ENCODE data around the gene TMEM140. TPM values are rescaled to one million over a fixed set of nuclear protein-coding genes. Genes with fewer than 3 reads are reported as not detected.

TMEM140 gene
- total RNA-seq, 1 experiment from 2014 or later: 4.2 TPM

GRCh38 chr7:135197906-135198655 lies 50.2 kb downstream of the TMEM140 start:
- intact Hi-C loops (cut with micrococcal nuclease; ENCODE audit: unreplicated experiment): no loop called here
- Mint-ChIP-seq H3K27me3 (ENCODE audit: unreplicated experiment) (no peaks in the 10 kb centered on the region), H3K4me1 (ENCODE audit: low read depth, unreplicated experiment) (no peaks in the 10 kb centered on the region), H3K27ac (ENCODE audit: unreplicated experiment) (no peak overlapping the region), H3K4me3 (ENCODE audit: low read depth, unreplicated experiment) (no peak overlapping the region), H3K9me3 (ENCODE audit: low read depth, unreplicated experiment) (no peaks in the 10 kb centered on the region), H3K36me3 (ENCODE audit: insufficient read depth, unreplicated experiment) (peaks cover 15% of the 10 kb centered on the region)
- TF ChIP-seq CTCF (IDR thresholded peaks at IDR 0.05; ENCODE audit: unreplicated experiment): no peak
- BruUV-seq (replicated peaks): no TSS peak
- CTCF ChIA-PET: interaction anchor here (1.3 kb wide), 1 partner anchor 12 kb away, joined by 3 read pairs; no protein-coding TSS in a partner anchor
- no peak for DNase-seq

GRCh38 chr7:135199439-135199838 lies 51.6 kb downstream of the TMEM140 start:
- no peaks in the 10 kb centered on the region for H3K4me1 Mint-ChIP-seq (ENCODE audit: low read depth, unreplicated experiment)
- no peak for TF ChIP-seq CTCF (IDR thresholded peaks at IDR 0.05; ENCODE audit: unreplicated experiment)
- H3K27me3 Mint-ChIP-seq (ENCODE audit: unreplicated experiment): no peaks in the 10 kb centered on the region
- no peak for DNase-seq
- BruUV-seq (replicated peaks): no TSS peak
- no peak overlapping the region for H3K4me3 Mint-ChIP-seq (ENCODE audit: low read depth, unreplicated experiment)
- no peaks in the 10 kb centered on the region for H3K9me3 Mint-ChIP-seq (ENCODE audit: low read depth, unreplicated experiment)
- intact Hi-C loops (cut with micrococcal nuclease; ENCODE audit: unreplicated experiment): no loop called here
- CTCF ChIA-PET: no interaction called here
- no peak overlapping the region for H3K27ac Mint-ChIP-seq (ENCODE audit: unreplicated experiment)
- peaks cover 12% of the 10 kb centered on the region for H3K36me3 Mint-ChIP-seq (ENCODE audit: insufficient read depth, unreplicated experiment)

GRCh38 chr7:135200821-135201331 lies 53.0 kb downstream of the TMEM140 start:
- H3K27me3 Mint-ChIP-seq (ENCODE audit: unreplicated experiment): no peaks in the 10 kb centered on the region
- TF ChIP-seq CTCF (IDR thresholded peaks at IDR 0.05; ENCODE audit: unreplicated experiment): no peak
- no peak for DNase-seq
- no peak overlapping the region for H3K27ac Mint-ChIP-seq (ENCODE audit: unreplicated experiment)
- peaks cover 9% of the 10 kb centered on the region for H3K36me3 Mint-ChIP-seq (ENCODE audit: insufficient read depth, unreplicated experiment)
- no TSS peak for BruUV-seq (replicated peaks)
- no peak overlapping the region for H3K4me3 Mint-ChIP-seq (ENCODE audit: low read depth, unreplicated experiment)
- no peaks in the 10 kb centered on the region for H3K9me3 Mint-ChIP-seq (ENCODE audit: low read depth, unreplicated experiment)
- no peaks in the 10 kb centered on the region for H3K4me1 Mint-ChIP-seq (ENCODE audit: low read depth, unreplicated experiment)
- intact Hi-C loops (cut with micrococcal nuclease; ENCODE audit: unreplicated experiment): no loop called here
- CTCF ChIA-PET: no interaction called here

GRCh38 chr7:135201350-135201749 lies 53.5 kb downstream of the TMEM140 start:
- CTCF ChIA-PET: no interaction called here

More at GRCh38 chr7:135201350-135201749, 53.5 kb downstream of the TMEM140 start:
- no peaks in the 10 kb centered on the region for H3K4me1 Mint-ChIP-seq (ENCODE audit: low read depth, unreplicated experiment)
- TF ChIP-seq CTCF (IDR thresholded peaks at IDR 0.05; ENCODE audit: unreplicated experiment): no peak
- H3K27me3 Mint-ChIP-seq (ENCODE audit: unreplicated experiment): no peaks in the 10 kb centered on the region
- no peak overlapping the region for H3K27ac Mint-ChIP-seq (ENCODE audit: unreplicated experiment)
- DNase-seq: no peak
- H3K36me3 Mint-ChIP-seq (ENCODE audit: insufficient read depth, unreplicated experiment): peaks cover 7% of the 10 kb centered on the region
- intact Hi-C loops (cut with micrococcal nuclease; ENCODE audit: unreplicated experiment): no loop called here
- H3K9me3 Mint-ChIP-seq (ENCODE audit: low read depth, unreplicated experiment): no peaks in the 10 kb centered on the region
- BruUV-seq (replicated peaks): no TSS peak
- no peak overlapping the region for H3K4me3 Mint-ChIP-seq (ENCODE audit: low read depth, unreplicated experiment)

All from Calu3 (cell line).